K562 (cell line): ENCODE measurements around the gene SLC38A8. TPM values are rescaled to one million over a fixed set of nuclear protein-coding genes. Genes with fewer than 3 reads are reported as not detected.

ENCODE experiments used
- BHLHE40 ChIP-seq: IDR thresholded peaks from 2 replicates; pipeline ENCODE4 v1.6.1; 2011; ENCODE audit warnings: low read length, improper control_type of control experiment
- KLF10 ChIP-seq: fragments of 250-450 bp; sonication (Bioruptor Pico); IDR thresholded peaks from 2 replicates; pipeline ENCODE4 v1.6.1; 2021; ENCODE audit warnings: matching md5 sums
- MCM2 ChIP-seq: fragments of 450-650 bp; IDR thresholded peaks from 2 replicates; pipeline ENCODE4 v1.6.1; 2017; ENCODE audit warnings: low read depth, mild to moderate bottlenecking
- MYC ChIP-seq, 2 experiments: fragments of 250-450 bp in 1 of 2; sonication (Bioruptor Pico) in 1 of 2; IDR thresholded peaks; 2 replicates each; pipeline versions ENCODE4 v1.5.1 to v1.6.1; 2012 to 2021; ENCODE audit warnings: low read depth in 2 of 2, borderline replicate concordance in 1 of 2, improper control_type of control experiment in 1 of 2, low read length in 1 of 2, mild to moderate bottlenecking in 1 of 2, moderate library complexity in 1 of 2
- POLR2B ChIP-seq: fragments of 450-650 bp; IDR thresholded peaks from 2 replicates; pipeline ENCODE4 v1.6.1; 2018; ENCODE audit warnings: low read depth; ENCODE audit not compliant: partially characterized antibody
- ZNF584 ChIP-seq: fragments of 200-800 bp; sonication (Bioruptor generic); IDR thresholded peaks from 2 replicates; pipeline ENCODE4 v1.6.1; 2016; ENCODE audit warnings: low read depth, mild to moderate bottlenecking, missing genetic modification characterization, missing compliant biosample characterization
- polyA plus RNA-seq, 8 experiments: library from polyadenylated mRNA; depleted of rRNA in 4 of 8; stranded (reverse) in 5 of 8; unstranded in 3 of 8; fragments of >200 nt; fragmentation: Nextera tagmentation in 2 of 8; fragmentation: Illumina TruSeq in 1 of 8; extraction: Ambion mirVana in 2 of 8; extraction: Trizol in 1 of 8; gene quantifications; 2 replicates each; pipeline versions ENCODE4 v1.2.1 to v1.2.3, GENCODE V29; 2011 to 2014; ENCODE audit warnings: inconsistent platforms in 1 of 8, missing spikeins in 1 of 8
- total RNA-seq, 7 experiments: library from RNA; depleted of rRNA in 6 of 7; stranded (reverse); fragments of >200 nt in 6 of 7; fragmentation: Illumina TruSeq in 2 of 7; extraction: Trizol in 2 of 7; gene quantifications; 2 replicates each; pipeline versions ENCODE4 v1.2.1 to v1.2.3, GENCODE V29; 2011 to 2021; ENCODE audit warnings: low replicate concordance in 1 of 7
- TF ChIP-seq, protein P1 (sequence below): fragments of 450-650 bp; IDR thresholded peaks from 2 replicates; pipeline ENCODE4 v1.6.1; 2018; ENCODE audit warnings: mild to moderate bottlenecking, low read depth; ENCODE audit not compliant: partially characterized antibody
- TF ChIP-seq, protein P2 (sequence below): fragments of 200-800 bp; sonication (Bioruptor generic); IDR thresholded peaks from 2 replicates; pipeline ENCODE4 v1.6.1; 2017; ENCODE audit warnings: missing genetic modification characterization, missing compliant biosample characterization
- TF ChIP-seq, protein P3 (sequence below): sonication (generic); formaldehyde crosslinking; IDR thresholded peaks from 2 replicates; pipeline ENCODE4 v1.8.1; 2023; ENCODE audit warnings: mild to moderate bottlenecking, missing genetic modification reagents
- TF ChIP-seq, protein P4 (sequence below): sonication (generic); formaldehyde crosslinking; IDR thresholded peaks from 2 replicates; pipeline ENCODE4 v1.8.1; 2022; ENCODE audit warnings: missing genetic modification reagents

The SLC38A8 gene
- total and polyA plus RNA-seq, 9 of the 15 experiments (the other 6 are each of a cell fraction or from before 2014, with no cell fraction given), result 0.28 TPM; not detected in 8

DNA sequence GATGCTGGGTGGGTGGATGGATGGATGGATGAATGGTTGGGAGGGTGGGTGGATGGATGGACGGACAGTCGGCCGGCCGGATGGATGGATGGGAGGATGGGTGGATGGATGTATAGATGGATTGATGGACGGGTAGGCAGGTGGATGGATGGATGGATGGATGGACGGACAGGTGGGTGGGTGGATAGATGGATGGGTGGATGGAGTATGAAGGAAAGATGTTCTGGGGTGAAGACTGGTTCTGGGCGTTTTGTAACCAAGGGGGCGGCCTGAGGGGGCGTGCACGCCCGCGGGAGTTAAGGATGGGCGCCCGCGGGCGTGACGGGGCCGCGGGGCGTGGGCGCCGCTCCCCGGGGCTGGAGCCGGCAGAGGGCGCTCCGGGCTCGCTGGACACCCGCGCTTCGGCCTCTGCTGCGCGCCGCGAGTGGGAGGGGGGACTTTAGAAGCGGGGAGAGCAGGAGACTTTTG lies 74.7 kb downstream of the SLC38A8 start, which contains the start of gene NECAB2 (continued):
- TF ChIP-seq MCM2, result no peak
- TF ChIP-seq MYC (IDR thresholded peaks at IDR 0.05; ENCODE audit: low read depth, low read length), result no peak; the same call in 1 of the 2 replicates
- TF ChIP-seq MYC (CRISPR knock-in tag; IDR thresholded peaks at IDR 0.05; ENCODE audit: borderline replicate concordance, low read depth), result no peak
- TF ChIP-seq, protein P1, sequence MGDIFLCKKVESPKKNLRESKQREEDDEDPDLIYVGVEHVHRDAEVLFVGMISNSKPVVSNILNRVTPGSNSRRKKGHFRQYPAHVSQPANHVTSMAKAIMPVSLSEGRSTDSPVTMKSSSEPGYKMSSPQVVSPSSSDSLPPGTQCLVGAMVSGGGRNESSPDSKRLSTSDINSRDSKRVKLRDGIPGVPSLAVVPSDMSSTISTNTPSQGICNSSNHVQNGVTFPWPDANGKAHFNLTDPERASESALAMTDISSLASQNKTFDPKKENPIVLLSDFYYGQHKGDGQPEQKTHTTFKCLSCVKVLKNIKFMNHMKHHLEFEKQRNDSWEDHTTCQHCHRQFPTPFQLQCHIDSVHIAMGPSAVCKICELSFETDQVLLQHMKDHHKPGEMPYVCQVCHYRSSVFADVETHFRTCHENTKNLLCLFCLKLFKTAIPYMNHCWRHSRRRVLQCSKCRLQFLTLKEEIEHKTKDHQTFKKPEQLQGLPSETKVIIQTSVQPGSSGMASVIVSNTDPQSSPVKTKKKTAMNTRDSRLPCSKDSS, result no peak
- no peak for TF ChIP-seq ZNF584 (CRISPR knock-in tag)
- TF ChIP-seq BHLHE40, result no peak
- TF ChIP-seq KLF10 (CRISPR knock-in tag), result no peak
- TF ChIP-seq, protein P2, sequence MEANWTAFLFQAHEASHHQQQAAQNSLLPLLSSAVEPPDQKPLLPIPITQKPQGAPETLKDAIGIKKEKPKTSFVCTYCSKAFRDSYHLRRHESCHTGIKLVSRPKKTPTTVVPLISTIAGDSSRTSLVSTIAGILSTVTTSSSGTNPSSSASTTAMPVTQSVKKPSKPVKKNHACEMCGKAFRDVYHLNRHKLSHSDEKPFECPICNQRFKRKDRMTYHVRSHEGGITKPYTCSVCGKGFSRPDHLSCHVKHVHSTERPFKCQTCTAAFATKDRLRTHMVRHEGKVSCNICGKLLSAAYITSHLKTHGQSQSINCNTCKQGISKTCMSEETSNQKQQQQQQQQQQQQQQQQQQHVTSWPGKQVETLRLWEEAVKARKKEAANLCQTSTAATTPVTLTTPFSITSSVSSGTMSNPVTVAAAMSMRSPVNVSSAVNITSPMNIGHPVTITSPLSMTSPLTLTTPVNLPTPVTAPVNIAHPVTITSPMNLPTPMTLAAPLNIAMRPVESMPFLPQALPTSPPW, result peak; percentile 83
- TF ChIP-seq POLR2B, result no peak
- TF ChIP-seq, protein P3, sequence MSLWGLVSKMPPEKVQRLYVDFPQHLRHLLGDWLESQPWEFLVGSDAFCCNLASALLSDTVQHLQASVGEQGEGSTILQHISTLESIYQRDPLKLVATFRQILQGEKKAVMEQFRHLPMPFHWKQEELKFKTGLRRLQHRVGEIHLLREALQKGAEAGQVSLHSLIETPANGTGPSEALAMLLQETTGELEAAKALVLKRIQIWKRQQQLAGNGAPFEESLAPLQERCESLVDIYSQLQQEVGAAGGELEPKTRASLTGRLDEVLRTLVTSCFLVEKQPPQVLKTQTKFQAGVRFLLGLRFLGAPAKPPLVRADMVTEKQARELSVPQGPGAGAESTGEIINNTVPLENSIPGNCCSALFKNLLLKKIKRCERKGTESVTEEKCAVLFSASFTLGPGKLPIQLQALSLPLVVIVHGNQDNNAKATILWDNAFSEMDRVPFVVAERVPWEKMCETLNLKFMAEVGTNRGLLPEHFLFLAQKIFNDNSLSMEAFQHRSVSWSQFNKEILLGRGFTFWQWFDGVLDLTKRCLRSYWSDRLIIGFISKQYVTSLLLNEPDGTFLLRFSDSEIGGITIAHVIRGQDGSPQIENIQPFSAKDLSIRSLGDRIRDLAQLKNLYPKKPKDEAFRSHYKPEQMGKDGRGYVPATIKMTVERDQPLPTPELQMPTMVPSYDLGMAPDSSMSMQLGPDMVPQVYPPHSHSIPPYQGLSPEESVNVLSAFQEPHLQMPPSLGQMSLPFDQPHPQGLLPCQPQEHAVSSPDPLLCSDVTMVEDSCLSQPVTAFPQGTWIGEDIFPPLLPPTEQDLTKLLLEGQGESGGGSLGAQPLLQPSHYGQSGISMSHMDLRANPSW (CRISPR knock-in tag), result no peak
- TF ChIP-seq, protein P4, sequence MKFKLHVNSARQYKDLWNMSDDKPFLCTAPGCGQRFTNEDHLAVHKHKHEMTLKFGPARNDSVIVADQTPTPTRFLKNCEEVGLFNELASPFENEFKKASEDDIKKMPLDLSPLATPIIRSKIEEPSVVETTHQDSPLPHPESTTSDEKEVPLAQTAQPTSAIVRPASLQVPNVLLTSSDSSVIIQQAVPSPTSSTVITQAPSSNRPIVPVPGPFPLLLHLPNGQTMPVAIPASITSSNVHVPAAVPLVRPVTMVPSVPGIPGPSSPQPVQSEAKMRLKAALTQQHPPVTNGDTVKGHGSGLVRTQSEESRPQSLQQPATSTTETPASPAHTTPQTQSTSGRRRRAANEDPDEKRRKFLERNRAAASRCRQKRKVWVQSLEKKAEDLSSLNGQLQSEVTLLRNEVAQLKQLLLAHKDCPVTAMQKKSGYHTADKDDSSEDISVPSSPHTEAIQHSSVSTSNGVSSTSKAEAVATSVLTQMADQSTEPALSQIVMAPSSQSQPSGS, result no peak
